K562 treated with DMSO at 1 percent for 24 hours (cell line): ENCODE results near the gene TRIM46. TPM values are rescaled to one million over a fixed set of nuclear protein-coding genes. Genes with fewer than 3 reads are reported as not detected.

ENCODE experiments used
- total RNA-seq: library from RNA; unstranded; fragments of 300-600 nt; gene quantifications from 2 replicates; pipeline ENCODE4 v1.2.3, GENCODE V29; 2022; ENCODE audit warnings: low read depth; ENCODE audit not compliant: insufficient read depth

TRIM46 gene, protein sequence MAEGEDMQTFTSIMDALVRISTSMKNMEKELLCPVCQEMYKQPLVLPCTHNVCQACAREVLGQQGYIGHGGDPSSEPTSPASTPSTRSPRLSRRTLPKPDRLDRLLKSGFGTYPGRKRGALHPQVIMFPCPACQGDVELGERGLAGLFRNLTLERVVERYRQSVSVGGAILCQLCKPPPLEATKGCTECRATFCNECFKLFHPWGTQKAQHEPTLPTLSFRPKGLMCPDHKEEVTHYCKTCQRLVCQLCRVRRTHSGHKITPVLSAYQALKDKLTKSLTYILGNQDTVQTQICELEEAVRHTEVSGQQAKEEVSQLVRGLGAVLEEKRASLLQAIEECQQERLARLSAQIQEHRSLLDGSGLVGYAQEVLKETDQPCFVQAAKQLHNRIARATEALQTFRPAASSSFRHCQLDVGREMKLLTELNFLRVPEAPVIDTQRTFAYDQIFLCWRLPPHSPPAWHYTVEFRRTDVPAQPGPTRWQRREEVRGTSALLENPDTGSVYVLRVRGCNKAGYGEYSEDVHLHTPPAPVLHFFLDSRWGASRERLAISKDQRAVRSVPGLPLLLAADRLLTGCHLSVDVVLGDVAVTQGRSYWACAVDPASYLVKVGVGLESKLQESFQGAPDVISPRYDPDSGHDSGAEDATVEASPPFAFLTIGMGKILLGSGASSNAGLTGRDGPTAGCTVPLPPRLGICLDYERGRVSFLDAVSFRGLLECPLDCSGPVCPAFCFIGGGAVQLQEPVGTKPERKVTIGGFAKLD
- not detected in 2 replicates for total RNA-seq

DNA sequence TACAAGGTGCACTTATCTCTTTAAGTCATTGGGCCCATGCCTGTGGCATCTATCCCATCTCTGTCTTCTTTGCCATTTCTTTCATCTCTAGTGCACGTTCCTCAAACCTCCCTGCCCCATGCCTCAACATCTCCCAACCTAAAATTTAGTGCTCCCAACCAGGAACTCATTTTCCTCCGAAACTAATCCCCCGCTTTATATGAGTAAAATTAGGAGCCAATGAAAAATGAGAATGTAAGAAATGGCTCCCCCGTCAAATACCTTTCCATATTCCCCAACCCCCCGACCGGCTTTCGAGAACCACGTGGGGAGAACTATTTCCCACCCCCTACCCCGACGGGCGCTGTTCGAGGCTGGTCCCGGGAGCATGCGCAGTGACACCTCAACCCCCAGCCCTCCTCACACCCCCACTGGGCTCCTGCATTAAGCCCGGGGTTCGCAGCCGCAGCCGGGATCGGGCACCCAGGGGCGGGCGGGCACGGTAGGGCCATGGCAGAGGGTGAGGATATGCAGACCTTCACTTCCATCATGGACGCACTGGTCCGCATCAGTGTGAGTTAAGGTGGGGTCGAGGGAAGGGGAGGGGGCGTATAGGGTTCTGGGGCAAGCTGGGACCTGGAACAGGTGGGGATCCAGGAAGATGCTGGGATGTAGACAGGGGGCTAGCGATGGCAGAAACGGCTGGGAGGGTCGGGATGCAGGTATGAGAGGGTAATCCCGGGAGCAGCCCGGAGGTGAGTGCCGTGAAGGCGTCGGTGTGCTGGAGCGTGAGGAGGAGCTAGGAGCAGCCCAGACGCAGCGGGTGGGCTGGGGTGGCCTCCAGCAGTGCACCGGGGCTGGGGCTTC is at the start of gene TRIM46:
TRIM46 (plus strand) TSS at position 372 of the 846 bp plus-strand sequence; CDS start at position 490, 118 bp downstream.

DNA sequence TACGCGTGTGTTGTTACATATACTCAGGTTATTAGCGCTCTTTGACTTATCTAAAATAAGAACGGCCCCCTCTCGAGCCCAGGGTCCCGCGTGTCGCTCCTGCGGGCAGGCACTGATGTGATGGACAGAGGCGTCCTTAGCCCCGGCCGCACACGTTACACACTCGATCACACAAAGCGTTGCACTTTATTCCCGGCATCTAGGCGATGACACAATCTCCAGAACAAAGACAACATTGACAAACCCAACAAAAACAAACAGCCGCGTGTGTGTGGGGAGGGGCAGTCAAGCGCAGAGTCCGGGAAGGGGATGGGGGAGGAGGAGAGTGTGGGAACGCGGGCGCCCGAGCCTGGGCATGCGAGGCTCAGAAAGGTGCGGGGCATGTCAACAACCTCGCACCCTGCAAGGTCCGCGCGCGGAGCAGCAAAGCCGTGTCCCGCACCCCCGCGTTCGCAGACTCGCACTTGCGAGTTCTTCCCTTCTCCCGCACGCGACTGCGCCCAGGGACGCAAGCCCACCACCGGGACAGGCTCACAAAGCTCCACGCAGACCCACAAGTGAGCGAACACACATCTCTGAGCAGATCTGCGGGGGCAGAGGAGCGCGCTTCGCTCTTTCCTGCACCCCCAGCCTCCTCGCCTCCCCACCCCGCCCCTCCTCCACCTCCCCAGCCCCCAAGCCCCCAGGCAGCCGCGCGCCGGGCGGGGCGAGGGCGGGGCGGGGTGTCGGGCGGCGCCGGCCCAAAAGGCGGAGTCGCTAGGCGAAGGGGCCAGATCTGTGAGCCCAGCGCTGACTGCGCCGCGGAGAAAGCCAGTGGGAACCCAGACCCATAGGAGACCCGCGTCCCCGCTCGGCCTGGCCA is 46.3 kb upstream of the TRIM46 start, which contains the start of gene EFNA1:
EFNA1 (plus strand) TSS at position 772 of the 862 bp plus-strand sequence. CDS start 102 bp downstream, outside the sequence.

DNA sequence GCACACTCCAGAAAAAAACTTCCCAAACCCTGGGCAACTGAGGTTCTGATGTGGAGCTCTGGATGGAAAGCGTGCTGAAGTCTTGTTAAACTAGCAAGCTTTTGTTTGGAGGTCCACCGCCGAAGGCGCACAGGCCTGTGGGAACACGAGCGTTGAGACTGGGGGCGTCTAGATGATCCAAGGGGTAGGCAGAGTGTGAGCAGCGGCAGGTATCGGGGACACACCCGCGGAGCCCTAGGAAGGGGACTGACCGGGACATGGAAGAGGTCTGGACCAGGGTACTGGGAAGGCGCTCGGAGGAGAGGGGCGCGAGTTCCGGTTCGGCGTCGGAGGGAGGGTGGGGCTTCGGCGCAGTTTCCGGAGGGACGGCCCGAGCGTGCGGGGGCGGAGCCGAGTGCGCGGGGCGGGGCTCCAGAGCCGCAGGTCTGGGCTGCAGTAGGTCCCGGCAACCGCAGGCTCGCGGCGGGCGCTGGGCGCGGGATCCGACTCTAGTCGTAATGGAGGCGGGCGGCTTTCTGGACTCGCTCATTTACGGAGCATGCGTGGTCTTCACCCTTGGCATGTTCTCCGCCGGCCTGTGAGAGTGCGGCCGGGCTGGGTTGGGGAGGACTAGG is 38.1 kb upstream of the TRIM46 start, which contains the start of gene SLC50A1:
SLC50A1 (plus strand) TSS at position 438 of the 614 bp plus-strand sequence; CDS start at position 498, 60 bp downstream.

DNA sequence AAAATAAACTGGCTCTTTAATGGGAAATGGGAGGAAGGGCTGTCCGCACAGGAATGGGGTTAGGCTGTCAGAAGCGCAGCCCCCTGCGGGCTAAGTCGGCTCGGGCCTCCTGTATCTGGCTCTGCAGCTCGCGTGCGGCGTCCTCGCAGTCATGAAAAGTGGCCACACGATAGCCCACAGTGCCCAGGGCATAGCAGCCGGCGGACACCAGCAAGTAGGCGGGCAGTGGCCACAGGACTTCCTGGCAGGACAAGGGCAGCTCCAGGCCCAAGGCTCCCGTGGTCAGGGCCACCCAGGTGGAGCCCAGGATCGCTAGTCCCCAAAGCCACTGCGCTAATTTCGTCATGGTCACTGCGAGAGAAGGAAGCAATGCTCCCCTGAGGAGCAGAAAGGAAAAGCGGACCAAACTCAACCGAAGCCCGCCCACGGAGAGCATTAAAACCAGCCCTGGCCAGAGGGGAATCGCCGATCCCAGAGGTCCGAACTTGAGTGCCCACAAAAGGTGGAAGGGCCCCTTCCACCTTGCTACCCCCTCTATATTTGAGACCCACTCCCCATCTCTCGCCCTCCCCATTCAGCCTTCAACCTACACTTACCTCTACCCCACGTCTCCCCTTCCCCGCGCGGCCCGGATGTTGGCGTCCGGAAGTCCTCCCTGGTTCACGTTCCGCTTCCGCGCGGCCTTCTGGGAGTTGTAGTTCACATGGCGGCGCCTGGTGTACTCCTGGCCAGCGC is 33.6 kb upstream of the TRIM46 start, which contains the start of gene DPM3:
DPM3 (minus strand) TSS at position 637 of the 735 bp plus-strand sequence; CDS start at position 346, 291 bp downstream.

DNA sequence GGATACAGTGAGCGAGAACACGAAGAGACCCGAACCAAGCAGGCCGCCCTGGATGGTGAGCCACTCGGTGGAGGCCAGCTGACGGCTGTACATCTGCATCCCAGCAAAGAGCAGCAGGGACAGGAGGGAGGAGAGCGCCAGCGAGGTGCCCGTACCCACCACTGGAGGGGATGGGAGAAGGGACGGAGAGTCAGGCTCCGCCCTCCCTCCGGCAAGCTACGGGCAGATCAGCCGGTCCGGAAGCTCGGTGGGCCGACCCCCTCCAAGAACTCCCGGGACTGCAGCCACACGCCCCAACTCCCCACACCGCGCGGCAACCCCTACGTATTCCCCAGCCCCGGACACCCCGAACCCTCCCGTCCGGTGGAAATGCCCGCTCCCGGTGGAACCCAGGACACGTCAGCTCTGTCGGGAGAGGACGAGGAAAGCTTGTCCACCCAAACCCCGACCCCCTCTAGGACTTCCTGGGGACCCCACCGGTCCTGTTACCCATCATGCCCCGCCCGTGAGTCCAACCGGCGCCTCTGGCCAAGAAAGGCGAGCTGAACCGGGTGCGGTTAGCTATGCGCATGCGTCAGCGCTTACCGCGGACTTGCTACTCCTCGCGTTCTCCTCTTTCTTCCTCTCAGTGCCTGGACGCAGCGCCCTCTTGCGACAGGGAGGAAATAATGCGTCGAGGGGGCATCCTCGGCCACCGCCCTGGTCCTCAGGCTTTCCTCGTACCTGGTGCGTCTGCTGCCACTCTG is 744 bp upstream of the TRIM46 start, which contains the start of gene KRTCAP2:
KRTCAP2 (minus strand) TSS at position 573 of the 746 bp plus-strand sequence; CDS start at position 493, 80 bp downstream.

DNA sequence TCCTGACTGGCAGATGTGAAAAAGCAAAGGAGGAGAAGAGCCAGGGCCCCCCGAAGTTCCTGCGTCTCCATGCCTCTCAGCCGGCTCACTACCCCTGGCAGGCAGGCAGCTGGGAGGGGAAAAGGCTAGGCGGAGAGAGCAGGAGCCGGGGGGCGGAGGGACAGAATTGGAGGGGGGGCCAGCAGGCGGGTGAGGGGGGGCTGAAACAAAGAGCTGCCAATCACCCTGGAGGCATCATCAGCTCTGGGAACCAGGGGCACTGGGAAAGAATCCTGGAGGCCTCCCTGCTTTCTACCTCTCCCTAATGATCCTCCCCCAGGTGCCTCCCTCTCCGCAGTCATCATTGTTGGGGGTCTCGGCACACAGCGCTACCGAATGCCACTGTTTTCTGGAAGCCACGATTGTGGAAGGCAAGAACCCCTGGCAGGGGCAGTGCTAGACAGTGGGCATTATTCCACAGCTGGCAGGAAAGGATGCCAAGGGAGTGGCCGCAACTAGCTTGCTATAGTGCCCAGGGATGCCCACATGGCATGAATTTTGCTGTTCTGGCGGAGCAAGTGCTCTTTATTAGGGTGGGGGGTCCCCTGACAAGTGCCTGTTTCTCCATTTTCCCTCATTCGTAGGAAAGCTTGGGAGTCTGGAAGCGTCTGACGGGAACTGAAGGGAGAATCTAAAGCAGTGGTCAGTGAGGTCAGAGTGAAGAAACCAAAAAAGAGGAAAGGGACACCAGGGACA is 34.3 kb downstream of the TRIM46 start, which contains the start of gene THBS3:
THBS3 (minus strand) TSS at position 92 of the 735 bp plus-strand sequence; CDS start at position 71, 21 bp downstream.

DNA sequence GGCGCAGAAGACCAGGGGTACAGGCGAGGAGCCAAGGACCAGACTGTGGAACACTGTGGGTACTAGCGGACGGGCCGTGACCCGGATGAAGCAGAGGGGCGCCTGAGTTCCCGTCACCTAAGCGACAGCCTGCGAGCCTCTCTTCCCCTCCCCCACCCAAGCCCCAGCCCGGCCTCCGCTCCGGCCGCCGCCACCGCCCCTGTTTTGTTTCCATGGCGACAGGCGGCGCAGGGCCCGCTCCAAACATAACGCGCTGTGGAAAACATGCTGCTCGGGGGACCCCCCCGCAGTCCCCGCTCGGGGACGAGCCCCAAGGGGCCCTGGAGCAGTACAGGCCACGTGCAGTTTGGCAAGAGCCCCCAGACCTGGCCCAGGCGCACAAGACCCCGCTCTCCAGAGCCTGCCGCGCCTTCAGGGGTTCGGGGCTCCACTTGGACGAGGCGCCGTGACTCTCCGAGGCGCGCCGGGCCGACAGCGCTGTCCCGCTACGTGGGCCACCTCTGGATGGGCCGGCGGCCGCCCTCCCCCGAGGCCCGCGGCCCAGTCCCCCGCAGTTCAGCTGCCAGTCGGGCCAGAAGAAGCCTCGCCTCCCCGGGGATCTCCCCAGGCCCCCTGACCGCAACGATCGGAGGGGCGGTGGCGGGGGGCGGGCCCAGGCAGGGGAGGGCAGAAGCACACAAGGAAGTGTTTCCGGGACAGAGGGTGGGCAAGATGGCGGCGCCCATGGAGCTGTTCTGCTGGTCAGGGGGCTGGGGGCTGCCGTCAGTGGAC is 35.1 kb downstream of the TRIM46 start, which contains the start of gene MTX1:
MTX1 (plus strand) TSS at position 155 of the 771 bp plus-strand sequence; CDS start at position 265, 110 bp downstream.

Other genes with a start within 250 kb of the TRIM46 start
- gene PMVK, start 237.1 kb upstream of the TRIM46 start, total RNA-seq = 22.5 and 25.3 TPM in 2 replicates
- 22.6 and 23.0 TPM in 2 replicates for gene PBXIP1, start 217.8 kb upstream of the TRIM46 start, total RNA-seq
- gene PYGO2, start 212.1 kb upstream of the TRIM46 start, total RNA-seq = 49.1 and 50.8 TPM in 2 replicates
- 53.7 and 61.2 TPM in 2 replicates for gene SHC1, start 203.1 kb upstream of the TRIM46 start, total RNA-seq
- 334 and 346 TPM in 2 replicates for gene CKS1B, start 199.2 kb upstream of the TRIM46 start, total RNA-seq
- gene FLAD1, start 190.5 kb upstream of the TRIM46 start, total RNA-seq = 45.3 and 54.6 TPM in 2 replicates
- not detected in 2 replicates for gene LENEP, start 180.3 kb upstream of the TRIM46 start, total RNA-seq
- gene ZBTB7B, start 171.0 kb upstream of the TRIM46 start, total RNA-seq = 41.9 and 50.3 TPM in 2 replicates
- gene DCST2, start 140.1 kb upstream of the TRIM46 start, total RNA-seq = 0.68 and 2.1 TPM in 2 replicates
- gene DCST1, start 140.0 kb upstream of the TRIM46 start, total RNA-seq = not detected in 2 replicates
- 60.0 and 63.6 TPM in 2 replicates for gene ADAM15, start 122.5 kb upstream of the TRIM46 start, total RNA-seq
- 16.7 and 17.6 TPM in 2 replicates for gene EFNA4, start 110.1 kb upstream of the TRIM46 start, total RNA-seq
- gene EFNA3, start 95.0 kb upstream of the TRIM46 start, total RNA-seq = 5.8 and 5.9 TPM in 2 replicates
- gene EFNA1, start 46.0 kb upstream of the TRIM46 start, total RNA-seq = 4.9 and 5.8 TPM in 2 replicates
- 107 and 111 TPM in 2 replicates for gene SLC50A1, start 38.0 kb upstream of the TRIM46 start, total RNA-seq
- 97.5 and 132 TPM in 2 replicates for gene DPM3, start 33.3 kb upstream of the TRIM46 start, total RNA-seq
- gene KRTCAP2, start 545 bp upstream of the TRIM46 start, total RNA-seq = 319 and 328 TPM in 2 replicates
- 4.2 and 4.4 TPM in 2 replicates for gene THBS3, start 34.0 kb downstream of the TRIM46 start, total RNA-seq
- 72.4 and 82.0 TPM in 2 replicates for gene MTX1, start 34.8 kb downstream of the TRIM46 start, total RNA-seq
- gene ENTREP3, start 81.6 kb downstream of the TRIM46 start, total RNA-seq = 38.1 and 40.6 TPM in 2 replicates
- gene SCAMP3, start 88.5 kb downstream of the TRIM46 start, total RNA-seq = 123 and 125 TPM in 2 replicates
- 33.3 and 42.5 TPM in 2 replicates for gene CLK2, start 99.7 kb downstream of the TRIM46 start, total RNA-seq
- gene HCN3, start 103.6 kb downstream of the TRIM46 start, total RNA-seq = 5.9 and 6.2 TPM in 2 replicates
- gene PKLR, start 127.6 kb downstream of the TRIM46 start, total RNA-seq = 18.6 and 20.2 TPM in 2 replicates
- gene FDPS, start 135.0 kb downstream of the TRIM46 start, total RNA-seq = 215 TPM in 2 replicates
- gene RUSC1, start 147.0 kb downstream of the TRIM46 start, total RNA-seq = 75.1 and 77.0 TPM in 2 replicates